Measurements from ENCODE around the gene CXXC5. TPM values are rescaled to one million over a fixed set of nuclear protein-coding genes. Genes with fewer than 3 reads are reported as not detected.

Gene CXXC5
- total RNA-seq, 1 experiment from 2014 or later = 92.3 TPM

GRCh38 chr5:139634028-139634325, 14.2 kb upstream of the CXXC5 start:
- Mint-ChIP-seq H3K4me1 (ENCODE audit: low read depth, unreplicated experiment) (peaks cover 28% of the 10 kb centered on the region), H3K27ac (ENCODE audit: unreplicated experiment) (no peak overlapping the region), H3K36me3 (ENCODE audit: insufficient read depth, unreplicated experiment) (peaks cover 87% of the 10 kb centered on the region), H3K4me3 (ENCODE audit: unreplicated experiment) (no peak overlapping the region), H3K9me3 (ENCODE audit: unreplicated experiment) (no peaks in the 10 kb centered on the region), H3K27me3 (ENCODE audit: insufficient read depth, unreplicated experiment) (no peaks in the 10 kb centered on the region)
- no peak for TF ChIP-seq CTCF (IDR thresholded peaks at IDR 0.05; ENCODE audit: insufficient read depth in 1 of 2, low read depth in 1 of 2, low read length in 1 of 2, severe bottlenecking in 1 of 2, unreplicated experiment in 1 of 2)
- Histone ChIP-seq H3K36me3 (ENCODE audit: control insufficient read depth, insufficient read depth, low read length) (no peaks in the 10 kb centered on the region), H3K4me1 (peaks cover 14% of the 10 kb centered on the region; the same call in 1 of the 2 replicates), H3K9me3 (no peaks in the 10 kb centered on the region), H3K4me3 (ENCODE audit: low read depth, low read length) (no peak overlapping the region), H3K27me3 (replicated peaks; ENCODE audit: control insufficient read depth, insufficient read depth, low read length) (no peaks in the 10 kb centered on the region)
- ChIA-PET POLR2A (no interaction called here), CTCF (interaction anchor here (0.6 to 5.2 kb wide), 15 partner anchors 8 to 132 kb away, joined by 3 to 46 read pairs (median 5); partner anchors contain the start of gene CXXC5)
- DNase-seq = no peak
- BruUV-seq (replicated peaks) = no TSS peak
- intact Hi-C loops (cut with micrococcal nuclease; ENCODE audit: unreplicated experiment) = no loop called here

GRCh38 chr5:139634541-139634940, 13.6 kb upstream of the CXXC5 start:
- H3K4me3 Mint-ChIP-seq (ENCODE audit: unreplicated experiment) = no peak overlapping the region

GRCh38 chr5:139635191-139635590, 13.0 kb upstream of the CXXC5 start:
- peak overlapping the region; percentile 82 for H3K27ac Mint-ChIP-seq (ENCODE audit: unreplicated experiment)
- no peak for DNase-seq
- BruUV-seq (replicated peaks) = no TSS peak
- Histone ChIP-seq H3K36me3 (ENCODE audit: control insufficient read depth, insufficient read depth, low read length) (no peaks in the 10 kb centered on the region), H3K27me3 (replicated peaks; ENCODE audit: control insufficient read depth, insufficient read depth, low read length) (no peaks in the 10 kb centered on the region), H3K4me1 (peaks cover 25% of the 10 kb centered on the region), H3K4me3 (ENCODE audit: low read depth, low read length) (no peak overlapping the region), H3K9me3 (no peaks in the 10 kb centered on the region)
- H3K27me3 Mint-ChIP-seq (ENCODE audit: insufficient read depth, unreplicated experiment) = no peaks in the 10 kb centered on the region
- no peak overlapping the region for H3K4me3 Mint-ChIP-seq (ENCODE audit: unreplicated experiment)
- intact Hi-C loops (cut with micrococcal nuclease; ENCODE audit: unreplicated experiment) = no loop called here
- TF ChIP-seq CTCF (IDR thresholded peaks at IDR 0.05; ENCODE audit: insufficient read depth in 1 of 2, low read depth in 1 of 2, low read length in 1 of 2, severe bottlenecking in 1 of 2, unreplicated experiment in 1 of 2) = no peak
- H3K9me3 Mint-ChIP-seq (ENCODE audit: unreplicated experiment) = no peaks in the 10 kb centered on the region
- peaks cover 87% of the 10 kb centered on the region for H3K36me3 Mint-ChIP-seq (ENCODE audit: insufficient read depth, unreplicated experiment)
- ChIA-PET CTCF (interaction anchor here (0.6 to 5.2 kb wide), 8 partner anchors 14 to 1029 kb away, joined by 3 to 46 read pairs (median 7); partner anchors contain the start of genes CXXC5 and UBE2D2), POLR2A (no interaction called here)
- peaks cover 38% of the 10 kb centered on the region for H3K4me1 Mint-ChIP-seq (ENCODE audit: low read depth, unreplicated experiment)

More at GRCh38 chr5:139634541-139634940, 13.6 kb upstream of the CXXC5 start:
- intact Hi-C loops (cut with micrococcal nuclease; ENCODE audit: unreplicated experiment) = no loop called here
- peak overlapping the region; percentile 56 for H3K27ac Mint-ChIP-seq (ENCODE audit: unreplicated experiment)
- no peaks in the 10 kb centered on the region for H3K27me3 Mint-ChIP-seq (ENCODE audit: insufficient read depth, unreplicated experiment)
- POLR2A ChIA-PET = no interaction called here
- no peak for TF ChIP-seq CTCF (IDR thresholded peaks at IDR 0.05; ENCODE audit: insufficient read depth in 1 of 2, low read depth in 1 of 2, low read length in 1 of 2, severe bottlenecking in 1 of 2, unreplicated experiment in 1 of 2)
- CTCF ChIA-PET = interaction anchor here (0.6 to 5.2 kb wide), 11 partner anchors 8 to 1029 kb away, joined by 3 to 46 read pairs (median 7); partner anchors contain the start of gene CXXC5
- H3K4me1 Mint-ChIP-seq (ENCODE audit: low read depth, unreplicated experiment) = peaks cover 31% of the 10 kb centered on the region
- H3K4me1 ChIP-seq = peaks cover 18% of the 10 kb centered on the region; the same call in 1 of the 2 replicates
- no peaks in the 10 kb centered on the region for H3K9me3 Mint-ChIP-seq (ENCODE audit: unreplicated experiment)
- peaks cover 87% of the 10 kb centered on the region for H3K36me3 Mint-ChIP-seq (ENCODE audit: insufficient read depth, unreplicated experiment)
- H3K27me3 ChIP-seq (replicated peaks; ENCODE audit: control insufficient read depth, insufficient read depth, low read length) = no peaks in the 10 kb centered on the region
- H3K36me3 ChIP-seq (ENCODE audit: control insufficient read depth, insufficient read depth, low read length) = no peaks in the 10 kb centered on the region
- BruUV-seq (replicated peaks) = no TSS peak
- H3K9me3 ChIP-seq = no peaks in the 10 kb centered on the region
- H3K4me3 ChIP-seq (ENCODE audit: low read depth, low read length) = no peak overlapping the region
- no peak for DNase-seq

All from Caco-2 (cell line).